ENCODE data around the gene ZNF688. TPM values are rescaled to one million over a fixed set of nuclear protein-coding genes. Genes with fewer than 3 reads are reported as not detected.

The ZNF688 gene
- total and polyA plus RNA-seq, 2 of the 8 experiments (the other 6 are each of a cell fraction or from before 2014, with no cell fraction given): 2.7 to 3.5 TPM

DNA sequence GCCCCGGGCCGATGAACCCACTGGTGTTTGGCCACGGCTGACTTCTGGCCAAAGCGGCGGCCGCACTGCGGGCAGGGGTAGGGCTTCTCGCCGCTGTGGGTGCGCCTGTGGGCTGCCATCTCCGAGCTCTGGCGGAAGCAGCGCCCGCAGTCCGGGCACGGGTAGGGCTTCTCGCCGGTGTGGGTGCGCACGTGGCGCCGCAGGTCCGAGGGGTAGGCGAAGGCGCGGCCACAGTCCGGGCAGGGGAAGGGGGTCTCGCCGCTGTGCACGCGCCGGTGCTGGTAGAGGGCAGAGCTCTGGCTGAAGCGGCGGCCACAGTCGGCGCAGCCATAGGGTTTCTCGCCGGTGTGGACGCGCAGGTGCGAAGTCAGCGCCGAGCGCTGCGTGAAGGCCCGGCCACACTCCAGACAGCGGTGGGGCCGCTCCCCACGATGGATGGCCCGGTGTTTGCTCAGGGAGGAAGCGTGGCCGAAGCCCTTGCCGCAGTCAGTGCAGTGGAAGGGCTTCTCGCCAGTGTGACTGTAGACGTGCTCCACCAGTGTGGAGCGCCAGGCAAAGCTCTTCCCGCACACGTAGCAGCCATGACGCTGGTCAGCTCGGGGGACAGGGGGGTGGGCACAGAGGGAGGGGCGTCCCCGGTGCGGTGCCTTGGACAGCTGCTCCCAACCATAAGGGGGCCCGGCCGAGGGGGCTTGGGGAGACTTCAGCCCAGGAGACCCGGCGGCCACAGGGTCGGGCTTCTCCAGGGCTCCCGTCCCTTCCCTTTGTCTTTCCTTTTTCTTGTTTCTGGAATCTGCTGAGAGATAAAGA is 16.0 kb downstream of the ZNF688 start:
- Histone ChIP-seq H4K8ac (ENCODE audit: extremely low read depth, insufficient read depth, low read length) (0 out of 2 replicates have a peak overlapping the region, but pooled peaks have one; percentile 4), H3K18ac (ENCODE audit: extremely low read depth, low read length) (no peak overlapping the region), H2BK20ac (ENCODE audit: low read length) (no peak overlapping the region), H3K9me3 (ENCODE audit: insufficient read depth in 2 of 2, low read depth in 1 of 2, low read length in 1 of 2) (no peaks in the 10 kb centered on the region), H3K56ac (replicated peaks; ENCODE audit: insufficient read length, low read depth, low read length) (no peak overlapping the region), H3K23me2 (ENCODE audit: low read depth, low read length) (peaks cover 7% of the 10 kb centered on the region; the same call in 1 of the 2 replicates), H3K27me3 (replicated peaks in 1 of 4; ENCODE audit: control insufficient read depth in 3 of 4, extremely low read depth in 1 of 4, insufficient read depth in 3 of 4, low read length in 3 of 4) (no peaks in the 10 kb centered on the region), H3K4me2 (ENCODE audit: insufficient read depth in 1 of 2, low read depth in 2 of 2, low read length in 2 of 2) (no peak overlapping the region), H4K5ac (ENCODE audit: insufficient read length, low read depth, low read length) (no peak overlapping the region), H4K91ac (replicated peaks; ENCODE audit: insufficient read length, low read length) (no peak overlapping the region), H2BK15ac (ENCODE audit: low read length) (no peak overlapping the region), H3K4me1 (replicated peaks in 1 of 4; ENCODE audit: control insufficient read depth in 3 of 4, insufficient read depth in 4 of 4, low read length in 3 of 4) (peaks cover 0 to 5% (median 2%) of the 10 kb centered on the region in 4 experiments; a peak in 2 of 7 replicates), H4K20me1 (replicated peaks in 1 of 2; ENCODE audit: control insufficient read depth in 1 of 2, insufficient read depth in 2 of 2, low read length in 2 of 2) (peaks cover 0 to 4% of the 10 kb centered on the region in 2 experiments), H3K14ac (ENCODE audit: insufficient read length) (no peak overlapping the region), H2BK12ac (ENCODE audit: low read depth, low read length) (no peak overlapping the region), H2BK120ac (replicated peaks; ENCODE audit: low read depth, low read length) (no peak overlapping the region), H2AK5ac (ENCODE audit: low read depth, low read length) (no peak overlapping the region), H3K4ac (replicated peaks; ENCODE audit: insufficient read length, low read depth, low read length) (no peak overlapping the region), H3K23ac (ENCODE audit: insufficient read length) (no peak overlapping the region), H3K27ac (ENCODE audit: low read depth, low read length) (no peak overlapping the region), H3K79me2 (ENCODE audit: control insufficient read depth in 1 of 2, insufficient read depth in 2 of 2, low read length in 2 of 2) (no peaks in the 10 kb centered on the region), H3K9ac (replicated peaks in 1 of 4; ENCODE audit: extremely low read depth in 1 of 4, low read depth in 3 of 4, low read length in 3 of 4) (no peak overlapping the region), H3K79me1 (ENCODE audit: low read depth, low read length) (no peaks in the 10 kb centered on the region), H2AFZ (ENCODE audit: low read length) (no peak overlapping the region), H3K4me3 (ENCODE audit: extremely low read depth in 1 of 4, insufficient read depth in 2 of 4, low read depth in 3 of 4, low read length in 4 of 4) (no peak overlapping the region), H3K36me3 (ENCODE audit: control insufficient read depth in 2 of 4, insufficient read depth in 4 of 4, low read length in 3 of 4) (peaks cover 3 to 8% (median 5%) of the 10 kb centered on the region in 4 experiments; a peak in 4 of 8 replicates), H2BK5ac (ENCODE audit: low read depth, low read length) (no peak overlapping the region)
- ChIA-PET CTCF (ENCODE audit: partially characterized antibody) (interaction anchor here (0.8 to 2.0 kb wide), 2 partner anchors 20 to 59 kb away, joined by 3 to 7 read pairs; no protein-coding TSS in a partner anchor), POLR2A (ENCODE audit: partially characterized antibody) (interaction anchor here (1.6 to 8.4 kb wide), 2 partner anchors 14 to 20 kb away, joined by 5 to 121 read pairs; partner anchors contain the start of gene ZNF747)
- DNase-seq (ENCODE audit: low read depth in 1 of 2, low spot score in 2 of 2) (no peak), FAIRE-seq (no peak)
- 96% methylated on average over 60 of the region's 69 CpGs; no CpG with 5 or more reads in 1 of the 2 experiments for WGBS, 2 experiments (ENCODE audit: extremely low coverage in 1 of 2, insufficient coverage in 1 of 2, insufficient read length in 1 of 2, insufficient replicate concordance in 2 of 2, low coverage in 1 of 2, low lambda C conversion rate in 2 of 2, missing lambda C conversion rate in 1 of 2)
- TF ChIP-seq CHD2 (IDR thresholded peaks at IDR 0.05; ENCODE audit: low read length) (no peak), RBBP5 (IDR thresholded peaks at IDR 0.05; ENCODE audit: borderline replicate concordance, low read depth, low read length) (no peak), BRCA1 (IDR thresholded peaks at IDR 0.05; ENCODE audit: low read depth, low read length) (no peak), MAFK (IDR thresholded peaks at IDR 0.05; ENCODE audit: low read depth, low read length) (no peak), SIRT6 (IDR thresholded peaks at IDR 0.05; ENCODE audit: low read length) (no peak), TBP (IDR thresholded peaks at IDR 0.05; ENCODE audit: low read depth, low read length) (no peak), KDM5A (IDR thresholded peaks at IDR 0.05; ENCODE audit: low read length) (no peak), BCL11A (IDR thresholded peaks at IDR 0.05; ENCODE audit: low read depth in 2 of 2, low read length in 2 of 2) (no peak), KDM4A (IDR thresholded peaks at IDR 0.05; ENCODE audit: low read depth, low read length, severe bottlenecking) (no peak)
- TF ChIP-seq, protein P1, sequence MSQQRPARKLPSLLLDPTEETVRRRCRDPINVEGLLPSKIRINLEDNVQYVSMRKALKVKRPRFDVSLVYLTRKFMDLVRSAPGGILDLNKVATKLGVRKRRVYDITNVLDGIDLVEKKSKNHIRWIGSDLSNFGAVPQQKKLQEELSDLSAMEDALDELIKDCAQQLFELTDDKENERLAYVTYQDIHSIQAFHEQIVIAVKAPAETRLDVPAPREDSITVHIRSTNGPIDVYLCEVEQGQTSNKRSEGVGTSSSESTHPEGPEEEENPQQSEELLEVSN (IDR thresholded peaks at IDR 0.05): no peak
- TF ChIP-seq, protein P2, sequence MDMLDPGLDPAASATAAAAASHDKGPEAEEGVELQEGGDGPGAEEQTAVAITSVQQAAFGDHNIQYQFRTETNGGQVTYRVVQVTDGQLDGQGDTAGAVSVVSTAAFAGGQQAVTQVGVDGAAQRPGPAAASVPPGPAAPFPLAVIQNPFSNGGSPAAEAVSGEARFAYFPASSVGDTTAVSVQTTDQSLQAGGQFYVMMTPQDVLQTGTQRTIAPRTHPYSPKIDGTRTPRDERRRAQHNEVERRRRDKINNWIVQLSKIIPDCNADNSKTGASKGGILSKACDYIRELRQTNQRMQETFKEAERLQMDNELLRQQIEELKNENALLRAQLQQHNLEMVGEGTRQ (IDR thresholded peaks at IDR 0.05; ENCODE audit: low read length): no peak

Measured in H1 (cell line).